Type B pancreatic cell (in vitro differentiated cells): Measurements from ENCODE around the gene CLEC7A. TPM values are rescaled to one million over a fixed set of nuclear protein-coding genes. Genes with fewer than 3 reads are reported as not detected.

Experiments used
- DNase-seq: peaks from one replicate; pipeline ENCODE4 v3.0.0; 2021; ENCODE audit warnings: mixed read lengths; ENCODE audit not compliant: unreplicated experiment; ENCODE audit errors: extremely low spot score
- H3K27ac Mint-ChIP-seq: 2 replicates; pipeline ENCODE4 v1.8.0; 2021; ENCODE audit warnings: mild to moderate bottlenecking, mixed read lengths
- H3K27me3 Mint-ChIP-seq: 2 replicates; pipeline ENCODE4 v1.8.0; 2021; ENCODE audit warnings: mixed read lengths
- H3K36me3 Mint-ChIP-seq: 2 replicates; pipeline ENCODE4 v1.8.0; 2021; ENCODE audit warnings: mixed read lengths
- H3K4me1 Mint-ChIP-seq: one replicate; pipeline ENCODE4 v1.8.0; 2021; ENCODE audit warnings: mixed read lengths; ENCODE audit not compliant: unreplicated experiment
- H3K4me3 Mint-ChIP-seq: 2 replicates; pipeline ENCODE4 v1.8.0; 2021; ENCODE audit warnings: mild to moderate bottlenecking, mixed read lengths
- H3K9me3 Mint-ChIP-seq: 2 replicates; pipeline ENCODE4 v1.8.0; 2021; ENCODE audit warnings: mixed read lengths
- total RNA-seq: library from RNA; stranded (reverse); gene quantifications from 2 replicates; pipeline ENCODE4 v1.2.1, GENCODE V29; 2021; ENCODE audit warnings: low replicate concordance
- TF ChIP-seq, protein P1 (sequence below): fragments of 200-600 bp; sonication (generic); conservative IDR thresholded peaks from 2 replicates; pipeline ENCODE4 v1.5.0; 2021; ENCODE audit warnings: antibody characterized with exemption, mild to moderate bottlenecking

CLEC7A gene
- total RNA-seq, 1 donor from 2014 or later = 1.8 TPM

GRCh38 chr12:10069976-10070375 lies 60.0 kb downstream of the CLEC7A start:
- Mint-ChIP-seq H3K4me1 (no peaks in the 10 kb centered on the region), H3K36me3 (no peaks in the 10 kb centered on the region), H3K9me3 (no peaks in the 10 kb centered on the region), H3K27ac (no peak overlapping the region), H3K4me3 (no peak overlapping the region), H3K27me3 (no peaks in the 10 kb centered on the region)
- TF ChIP-seq, protein P1, sequence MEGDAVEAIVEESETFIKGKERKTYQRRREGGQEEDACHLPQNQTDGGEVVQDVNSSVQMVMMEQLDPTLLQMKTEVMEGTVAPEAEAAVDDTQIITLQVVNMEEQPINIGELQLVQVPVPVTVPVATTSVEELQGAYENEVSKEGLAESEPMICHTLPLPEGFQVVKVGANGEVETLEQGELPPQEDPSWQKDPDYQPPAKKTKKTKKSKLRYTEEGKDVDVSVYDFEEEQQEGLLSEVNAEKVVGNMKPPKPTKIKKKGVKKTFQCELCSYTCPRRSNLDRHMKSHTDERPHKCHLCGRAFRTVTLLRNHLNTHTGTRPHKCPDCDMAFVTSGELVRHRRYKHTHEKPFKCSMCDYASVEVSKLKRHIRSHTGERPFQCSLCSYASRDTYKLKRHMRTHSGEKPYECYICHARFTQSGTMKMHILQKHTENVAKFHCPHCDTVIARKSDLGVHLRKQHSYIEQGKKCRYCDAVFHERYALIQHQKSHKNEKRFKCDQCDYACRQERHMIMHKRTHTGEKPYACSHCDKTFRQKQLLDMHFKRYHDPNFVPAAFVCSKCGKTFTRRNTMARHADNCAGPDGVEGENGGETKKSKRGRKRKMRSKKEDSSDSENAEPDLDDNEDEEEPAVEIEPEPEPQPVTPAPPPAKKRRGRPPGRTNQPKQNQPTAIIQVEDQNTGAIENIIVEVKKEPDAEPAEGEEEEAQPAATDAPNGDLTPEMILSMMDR = no peak
- no peak for DNase-seq

DNA sequence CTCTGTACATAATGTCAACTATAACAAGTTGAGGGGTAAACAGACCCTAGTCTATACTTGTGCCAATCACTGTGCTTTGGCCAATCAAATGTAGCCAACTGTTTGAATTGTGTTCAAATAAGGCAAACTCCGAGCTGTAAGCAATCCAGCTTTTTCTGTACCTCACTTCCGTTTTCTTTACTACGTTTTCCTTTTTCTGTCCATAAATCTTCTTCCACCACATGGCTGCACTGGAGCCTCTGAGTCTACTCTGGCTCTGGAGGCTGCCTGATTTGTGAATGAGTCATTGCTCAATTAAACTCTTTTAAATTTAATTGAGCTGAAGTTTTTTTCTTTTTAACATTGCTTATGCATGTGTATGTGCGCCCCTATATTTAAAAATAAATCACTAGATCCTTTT lies 60.9 kb downstream of the CLEC7A start:
- no peak overlapping the region for H3K27ac Mint-ChIP-seq
- no peak for DNase-seq
- no peaks in the 10 kb centered on the region for H3K36me3 Mint-ChIP-seq
- H3K9me3 Mint-ChIP-seq = no peaks in the 10 kb centered on the region
- no peak overlapping the region for H3K4me3 Mint-ChIP-seq
- no peaks in the 10 kb centered on the region for H3K27me3 Mint-ChIP-seq
- TF ChIP-seq, protein P1 = no peak
- no peaks in the 10 kb centered on the region for H3K4me1 Mint-ChIP-seq

DNA sequence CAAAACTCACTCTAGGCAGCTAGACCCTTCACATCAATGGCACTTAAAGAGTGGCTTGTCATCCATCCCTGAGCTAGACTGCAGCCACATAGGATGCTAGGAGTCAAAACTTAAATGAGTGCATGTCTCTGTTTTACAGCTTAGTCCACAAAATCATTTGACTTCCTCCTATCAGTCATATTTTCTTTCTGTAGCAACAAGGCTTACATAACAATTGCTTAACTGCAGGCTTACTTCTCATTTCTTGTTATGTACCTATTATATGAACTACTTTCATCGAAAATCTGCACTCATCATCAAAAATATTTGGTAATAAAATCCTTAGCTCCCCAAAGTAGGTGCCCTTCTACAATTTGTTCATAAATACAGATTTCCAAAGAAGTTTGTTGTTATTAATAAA lies 61.4 kb downstream of the CLEC7A start:
- Mint-ChIP-seq H3K4me1 (no peaks in the 10 kb centered on the region), H3K4me3 (no peak overlapping the region), H3K36me3 (no peaks in the 10 kb centered on the region), H3K9me3 (no peaks in the 10 kb centered on the region), H3K27me3 (no peaks in the 10 kb centered on the region), H3K27ac (no peak overlapping the region)
- no peak for DNase-seq
- TF ChIP-seq, protein P1 = no peak

GRCh38 chr12:10067942-10068341 lies 62.1 kb downstream of the CLEC7A start:
- no peak overlapping the region for H3K4me3 Mint-ChIP-seq
- TF ChIP-seq, protein P1 = no peak
- H3K27me3 Mint-ChIP-seq = no peaks in the 10 kb centered on the region

GRCh38 chr12:10067264-10067663 lies 62.7 kb downstream of the CLEC7A start:
- H3K9me3 Mint-ChIP-seq = no peaks in the 10 kb centered on the region
- no peaks in the 10 kb centered on the region for H3K36me3 Mint-ChIP-seq
- H3K4me1 Mint-ChIP-seq = no peaks in the 10 kb centered on the region
- H3K27me3 Mint-ChIP-seq = no peaks in the 10 kb centered on the region
- H3K27ac Mint-ChIP-seq = no peak overlapping the region
- TF ChIP-seq, protein P1 = no peak
- no peak overlapping the region for H3K4me3 Mint-ChIP-seq
- DNase-seq = no peak

More at GRCh38 chr12:10067942-10068341, 62.1 kb downstream of the CLEC7A start:
- no peaks in the 10 kb centered on the region for H3K4me1 Mint-ChIP-seq
- no peaks in the 10 kb centered on the region for H3K36me3 Mint-ChIP-seq
- no peaks in the 10 kb centered on the region for H3K9me3 Mint-ChIP-seq
- H3K27ac Mint-ChIP-seq = no peak overlapping the region
- no peak for DNase-seq

Other genes with a start within 250 kb of the CLEC7A start
- gene KLRF2, start 248.7 kb downstream of the CLEC7A start, total RNA-seq = not detected in 2 replicates
- gene CLEC2A, start 197.8 kb downstream of the CLEC7A start, total RNA-seq = not detected in 2 replicates
- gene CLEC12A, start 158.8 kb downstream of the CLEC7A start, total RNA-seq = 0.50 and 0.65 TPM in 2 replicates
- gene CLEC1B, start 131.1 kb downstream of the CLEC7A start, total RNA-seq = 0.62 TPM in 1 of 2 replicates, not detected in the other
- not detected in 2 replicates for gene CLEC12B, start 119.6 kb downstream of the CLEC7A start, total RNA-seq
- gene CLEC9A, start 99.5 kb downstream of the CLEC7A start, total RNA-seq = not detected in 2 replicates
- gene CLEC1A, start 31.2 kb downstream of the CLEC7A start, total RNA-seq = 0.86 and 3.6 TPM in 2 replicates
- 0.19 and 2.8 TPM in 2 replicates for gene OLR1, start 41.9 kb upstream of the CLEC7A start, total RNA-seq
- 0.68 and 3.4 TPM in 2 replicates for gene TMEM52B, start 48.8 kb upstream of the CLEC7A start, total RNA-seq
- gene GABARAPL1, start 82.7 kb upstream of the CLEC7A start, total RNA-seq = 43.5 and 252 TPM in 2 replicates
- 0.48 TPM in 1 of 2 replicates, not detected in the other for gene KLRD1, start 177.7 kb upstream of the CLEC7A start, total RNA-seq